Stimulated activated CD4-positive, alpha-beta T cell treated with anti-CD3 and anti-CD28 coated beads, TNF-alpha, amount 100 ng/mL, for 1 hour (primary cell): Measurements from ENCODE around the gene FARP1.

ENCODE experiments used
- DNase-seq, 3 donors: peaks; one replicate each; pipeline ENCODE4 v3.0.0-alpha.2; 2020; ENCODE audit warnings: low read depth in 3 of 3, low spot score in 1 of 3

The FARP1 gene, protein sequence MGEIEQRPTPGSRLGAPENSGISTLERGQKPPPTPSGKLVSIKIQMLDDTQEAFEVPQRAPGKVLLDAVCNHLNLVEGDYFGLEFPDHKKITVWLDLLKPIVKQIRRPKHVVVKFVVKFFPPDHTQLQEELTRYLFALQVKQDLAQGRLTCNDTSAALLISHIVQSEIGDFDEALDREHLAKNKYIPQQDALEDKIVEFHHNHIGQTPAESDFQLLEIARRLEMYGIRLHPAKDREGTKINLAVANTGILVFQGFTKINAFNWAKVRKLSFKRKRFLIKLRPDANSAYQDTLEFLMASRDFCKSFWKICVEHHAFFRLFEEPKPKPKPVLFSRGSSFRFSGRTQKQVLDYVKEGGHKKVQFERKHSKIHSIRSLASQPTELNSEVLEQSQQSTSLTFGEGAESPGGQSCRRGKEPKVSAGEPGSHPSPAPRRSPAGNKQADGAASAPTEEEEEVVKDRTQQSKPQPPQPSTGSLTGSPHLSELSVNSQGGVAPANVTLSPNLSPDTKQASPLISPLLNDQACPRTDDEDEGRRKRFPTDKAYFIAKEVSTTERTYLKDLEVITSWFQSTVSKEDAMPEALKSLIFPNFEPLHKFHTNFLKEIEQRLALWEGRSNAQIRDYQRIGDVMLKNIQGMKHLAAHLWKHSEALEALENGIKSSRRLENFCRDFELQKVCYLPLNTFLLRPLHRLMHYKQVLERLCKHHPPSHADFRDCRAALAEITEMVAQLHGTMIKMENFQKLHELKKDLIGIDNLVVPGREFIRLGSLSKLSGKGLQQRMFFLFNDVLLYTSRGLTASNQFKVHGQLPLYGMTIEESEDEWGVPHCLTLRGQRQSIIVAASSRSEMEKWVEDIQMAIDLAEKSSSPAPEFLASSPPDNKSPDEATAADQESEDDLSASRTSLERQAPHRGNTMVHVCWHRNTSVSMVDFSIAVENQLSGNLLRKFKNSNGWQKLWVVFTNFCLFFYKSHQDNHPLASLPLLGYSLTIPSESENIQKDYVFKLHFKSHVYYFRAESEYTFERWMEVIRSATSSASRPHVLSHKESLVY

DNA sequence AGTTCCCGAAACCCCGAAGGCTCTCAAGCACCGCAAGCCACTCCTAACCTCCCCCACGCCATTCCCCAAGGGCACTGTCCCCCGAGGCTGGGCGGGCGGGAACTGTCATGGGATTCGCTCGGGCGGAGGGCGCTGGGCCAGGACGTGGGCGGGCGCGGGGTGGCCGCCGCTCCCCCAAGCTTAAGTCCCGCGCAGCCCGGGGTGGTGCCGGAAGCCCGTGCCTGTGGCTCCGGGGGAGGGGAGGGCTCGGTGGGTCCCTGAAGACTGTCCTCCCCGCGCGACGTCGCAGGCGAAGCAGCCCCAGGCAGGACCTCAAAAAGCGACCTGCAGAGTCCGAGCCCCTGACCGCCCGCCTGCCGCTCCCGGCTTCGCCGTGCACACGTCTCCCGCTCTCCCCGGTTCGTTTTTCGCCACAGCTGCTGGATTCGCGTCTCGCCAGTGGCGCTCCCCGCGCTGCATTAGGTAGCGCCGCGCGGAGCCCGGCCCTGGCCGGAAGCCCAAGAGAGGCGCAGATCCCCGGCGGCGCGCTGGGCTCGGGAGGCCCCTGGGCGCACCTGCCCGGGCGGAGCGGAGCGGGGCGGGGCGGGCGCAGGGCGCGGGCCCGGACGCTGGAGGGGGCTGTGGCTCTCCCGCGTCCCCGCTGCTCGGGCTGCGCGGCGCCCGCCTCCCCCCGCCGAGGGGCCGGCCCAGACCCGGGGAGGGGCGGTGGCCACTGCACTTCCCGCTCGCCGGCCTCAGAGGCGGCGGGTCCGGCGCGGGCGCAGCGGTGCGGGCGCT is at the start of gene FARP1:
Gene FARP1, plus strand, starts transcription at position 715 of the 777 bp plus-strand sequence. CDS start 70,149 bp downstream, outside the sequence.
- no peak for DNase-seq

DNA sequence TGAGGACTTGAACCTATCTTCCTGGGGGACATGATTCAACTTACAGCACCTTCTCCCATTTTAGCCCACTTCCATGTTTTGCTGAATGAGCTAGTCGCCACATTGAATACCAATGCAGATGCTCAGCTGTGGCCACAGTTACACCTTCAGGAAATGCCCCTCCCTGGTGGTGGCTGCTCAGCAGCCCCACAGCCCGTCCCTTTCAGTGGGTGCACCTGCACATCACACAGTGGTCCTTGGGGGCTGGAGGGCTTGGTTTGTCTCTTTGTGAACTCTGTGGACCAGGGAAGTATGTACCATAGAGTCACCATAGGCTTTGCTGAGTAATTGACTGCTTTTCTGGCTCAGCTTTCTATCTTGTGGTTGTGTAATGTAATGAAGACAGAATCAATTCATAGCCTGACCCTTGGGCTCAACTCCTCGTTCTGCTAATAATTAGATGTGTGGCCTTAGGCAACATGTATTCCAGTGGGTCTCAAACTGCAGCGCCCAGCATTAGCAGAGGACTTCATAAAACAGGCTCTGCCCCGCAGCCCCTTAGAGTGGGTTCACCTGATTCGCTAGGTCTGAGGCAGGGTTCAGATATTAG is 48.1 kb upstream of the FARP1 start:
- DNase-seq = no peak

DNA sequence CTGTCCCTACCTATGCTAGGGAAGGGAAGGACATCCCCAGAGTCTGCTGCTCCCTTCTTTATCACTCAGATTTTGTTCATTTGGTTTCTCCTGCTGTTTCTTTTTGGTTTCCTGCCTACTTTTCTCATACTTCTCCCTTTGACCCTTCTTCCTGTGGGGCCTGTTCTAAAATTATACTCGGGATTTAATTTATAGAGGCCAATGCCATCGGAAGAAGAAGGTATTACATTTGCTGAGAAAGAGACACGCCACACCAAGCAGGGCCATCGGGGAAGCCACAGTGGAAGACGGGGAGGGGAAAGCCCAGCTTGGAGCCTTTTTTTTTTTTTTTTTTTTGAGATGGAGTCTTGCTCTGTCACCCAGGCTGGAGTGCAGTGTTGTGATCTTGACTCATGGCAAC is 46.8 kb upstream of the FARP1 start:
- no peak for DNase-seq

DNA sequence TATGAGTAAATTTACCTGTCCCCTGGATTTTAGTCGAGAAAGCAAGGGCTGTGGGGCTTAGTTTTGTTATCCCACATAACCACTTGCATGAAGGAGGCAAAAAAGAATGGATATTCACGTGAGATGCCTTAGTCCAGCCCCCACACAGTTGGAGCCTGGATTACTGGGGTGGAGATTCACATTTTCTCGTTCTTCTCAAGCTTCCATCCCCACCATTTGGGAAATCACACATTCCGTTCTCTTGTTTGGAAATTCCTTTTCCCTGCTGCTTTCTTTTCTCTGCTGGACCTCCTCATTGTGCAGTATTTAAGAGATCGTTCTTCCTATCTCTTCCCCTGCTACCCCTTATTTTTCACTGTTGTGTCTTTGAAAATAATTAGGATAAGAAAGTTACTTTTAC is 45.1 kb upstream of the FARP1 start:
- no peak for DNase-seq

DNA sequence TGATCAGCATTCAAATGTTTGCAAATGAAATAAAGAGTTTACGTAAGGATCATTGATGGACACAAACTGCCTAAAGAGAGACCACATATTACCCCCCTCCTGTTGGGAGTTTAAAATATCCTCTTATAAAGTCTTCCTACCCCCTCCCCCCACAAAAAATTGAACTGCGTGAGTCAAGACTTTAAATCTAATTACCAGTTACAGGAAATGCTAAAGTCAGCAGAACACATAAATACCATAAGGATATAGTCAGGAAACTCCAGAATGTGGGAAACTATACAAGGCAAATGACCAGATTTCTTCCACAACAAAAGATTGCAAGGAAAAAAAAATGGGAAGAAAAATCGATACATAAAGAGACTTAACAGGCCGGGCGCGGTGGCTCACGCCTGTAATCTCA is 44.4 kb upstream of the FARP1 start:
- DNase-seq = no peak

DNA sequence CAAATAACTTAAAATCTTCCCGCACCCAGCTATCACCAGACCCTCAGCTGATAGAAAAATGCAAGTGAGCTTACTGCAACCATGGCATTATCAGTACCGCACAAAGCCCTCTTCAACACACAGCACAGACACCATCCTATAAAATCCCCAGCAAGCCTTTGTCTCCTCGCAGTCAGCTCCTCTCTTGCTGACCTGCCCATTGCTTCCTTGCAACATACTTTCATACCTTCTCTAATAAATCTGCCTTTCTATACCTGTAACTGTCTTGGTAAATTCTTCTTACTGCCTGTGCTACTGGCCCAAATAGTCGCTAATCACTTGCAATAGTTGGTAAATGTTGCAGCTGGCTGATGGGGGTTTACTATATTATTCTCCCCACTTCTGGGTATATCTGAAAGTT is 43.3 kb upstream of the FARP1 start:
- no peak for DNase-seq

DNA sequence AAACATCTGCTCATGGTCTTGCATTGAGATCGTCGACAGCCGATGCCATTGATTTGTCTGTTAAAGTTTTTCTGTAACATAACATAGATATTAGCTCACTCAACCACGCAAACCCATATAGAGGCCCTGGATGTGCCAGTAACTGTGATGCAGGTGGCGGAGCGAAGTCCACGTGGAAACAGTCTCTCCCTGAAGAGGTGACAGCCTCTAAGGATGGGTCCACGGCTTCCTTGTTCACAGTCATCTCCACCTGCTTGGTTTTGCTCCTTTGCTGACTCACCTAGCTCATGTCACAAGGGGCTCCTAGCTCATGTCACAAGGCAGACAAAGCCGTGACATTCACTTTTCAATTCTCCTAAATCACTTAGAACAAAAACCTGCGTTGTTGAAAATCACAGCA is 42.4 kb upstream of the FARP1 start:
- DNase-seq = no peak

DNA sequence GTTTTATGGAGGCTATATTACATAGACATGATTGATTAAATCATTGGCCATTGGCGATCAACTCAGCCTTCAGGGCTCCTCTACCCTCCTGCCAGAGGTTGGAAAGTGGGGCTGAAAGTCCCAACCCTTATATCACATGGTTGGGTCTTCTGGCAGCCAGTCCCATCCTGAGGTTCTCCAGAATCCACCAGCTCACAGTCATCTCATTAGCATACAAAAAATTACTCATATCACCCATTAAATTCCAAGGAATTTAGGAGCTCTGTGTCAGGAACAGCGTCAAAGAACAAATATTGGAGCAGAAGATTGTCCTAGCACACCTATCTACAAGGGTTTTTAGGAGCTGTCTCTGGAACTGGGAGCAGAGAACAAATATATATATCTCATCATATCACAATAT is 39.4 kb upstream of the FARP1 start:
- DNase-seq = no peak

DNA sequence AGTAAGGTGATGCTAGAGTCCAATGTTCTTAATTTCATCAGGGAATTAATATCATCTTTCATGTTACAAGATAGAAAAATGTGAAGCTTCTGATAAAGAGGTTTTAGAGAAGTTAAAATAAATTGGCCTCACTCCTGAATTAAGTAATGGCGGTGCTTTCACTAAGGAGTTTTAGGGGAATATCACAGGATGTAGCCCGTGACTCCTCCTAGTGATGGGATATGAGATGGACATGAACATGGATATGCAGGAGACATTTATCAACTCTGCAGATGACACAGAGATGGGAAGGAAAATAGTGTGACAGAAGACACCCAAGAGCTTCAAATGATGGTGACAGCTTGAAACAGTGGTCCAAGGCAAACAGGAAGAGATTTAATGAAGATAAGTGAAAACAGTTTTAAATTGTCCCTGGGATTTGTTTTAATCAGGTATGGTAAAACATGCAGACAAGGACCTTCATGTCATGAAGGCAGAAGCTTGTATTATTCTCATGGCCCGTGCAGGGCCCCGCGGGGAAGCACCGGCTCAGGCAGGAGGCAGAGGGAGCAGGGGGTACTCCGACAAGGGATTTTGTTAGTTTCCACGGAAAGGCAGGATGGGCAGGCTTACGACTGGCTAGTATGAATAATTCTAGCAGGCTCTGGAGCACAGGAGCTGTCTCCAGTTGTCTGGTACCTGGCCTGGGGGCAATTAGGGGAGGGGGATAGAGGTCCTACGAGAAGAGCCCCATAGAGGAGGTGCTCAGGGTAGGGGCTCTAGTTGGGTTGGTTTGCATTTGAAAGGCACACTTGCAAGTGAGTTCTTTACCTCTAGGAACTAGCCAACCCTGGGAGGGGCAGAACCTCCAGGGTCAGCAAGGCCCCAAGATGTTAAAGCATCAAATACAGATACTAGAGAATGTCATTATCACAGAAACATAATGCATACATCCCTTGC is 38.7 kb upstream of the FARP1 start:
- no peak for DNase-seq

DNA sequence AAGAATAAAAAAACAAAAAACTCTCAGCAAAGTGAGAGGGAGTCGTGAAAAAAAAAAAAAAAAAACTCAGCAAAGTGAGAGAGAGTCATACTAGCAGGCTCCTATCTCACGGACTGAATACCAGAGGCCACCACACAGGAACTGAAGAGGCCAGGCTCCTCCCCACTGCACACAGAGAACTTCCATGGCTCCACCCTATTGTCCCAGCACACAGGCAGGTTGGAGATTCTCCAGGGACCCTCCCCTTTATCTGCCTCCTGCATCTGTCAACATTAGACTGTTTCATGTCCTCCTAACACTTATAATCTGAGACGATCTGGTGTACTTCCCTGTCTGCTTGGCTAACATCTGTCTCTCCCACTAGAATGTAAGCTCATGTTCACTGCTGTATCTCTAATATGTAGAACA is 37.0 kb upstream of the FARP1 start:
- DNase-seq = no peak

DNA sequence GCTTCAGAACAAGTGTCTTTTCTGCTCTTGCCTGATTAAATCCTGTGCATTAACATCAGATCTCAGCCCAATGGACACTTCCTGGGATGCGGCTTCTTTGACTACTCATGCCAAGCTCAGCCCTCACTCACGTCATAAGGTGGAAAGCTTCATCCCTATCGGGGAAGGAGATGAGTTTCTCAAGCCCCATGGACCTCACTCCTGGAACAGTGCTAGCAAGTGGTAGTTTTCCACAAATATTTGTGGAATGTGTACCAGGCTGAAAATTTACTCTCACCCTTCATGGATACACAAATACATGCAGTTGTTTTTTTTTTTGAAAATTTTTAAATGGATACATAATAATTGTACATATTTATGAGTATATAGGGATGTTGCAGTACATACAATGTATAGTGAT is 34.6 kb upstream of the FARP1 start:
- no peak for DNase-seq

DNA sequence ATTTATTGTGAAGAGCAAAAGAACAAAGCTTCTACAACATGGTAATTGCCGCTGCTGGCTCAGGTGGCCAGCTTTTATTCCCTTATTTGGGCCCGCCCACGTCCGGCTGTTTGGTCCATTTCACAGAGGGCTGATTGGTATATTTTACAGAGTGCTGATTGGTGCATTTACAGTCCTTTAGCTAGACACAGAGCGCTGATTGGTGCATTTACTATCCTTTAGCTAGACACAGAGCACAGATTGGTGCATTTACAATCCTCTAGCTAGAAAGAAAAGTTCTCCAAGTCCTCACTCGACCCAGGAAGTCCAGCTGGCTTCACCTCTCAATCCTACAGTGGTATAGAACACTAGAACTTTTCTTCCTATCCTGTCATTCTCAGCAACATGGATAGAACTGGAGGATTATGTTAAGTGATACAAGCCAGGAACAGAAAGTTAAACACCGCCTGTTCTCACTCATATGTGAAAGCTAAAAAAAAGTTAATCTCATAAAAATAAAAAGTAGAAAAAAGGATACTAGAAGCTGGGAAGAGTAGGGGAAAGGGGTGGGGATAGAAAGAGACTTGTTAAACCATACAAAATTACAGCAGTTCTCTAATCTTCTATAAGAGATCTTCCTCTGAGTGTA is 33.6 kb upstream of the FARP1 start:
- DNase-seq = no peak

DNA sequence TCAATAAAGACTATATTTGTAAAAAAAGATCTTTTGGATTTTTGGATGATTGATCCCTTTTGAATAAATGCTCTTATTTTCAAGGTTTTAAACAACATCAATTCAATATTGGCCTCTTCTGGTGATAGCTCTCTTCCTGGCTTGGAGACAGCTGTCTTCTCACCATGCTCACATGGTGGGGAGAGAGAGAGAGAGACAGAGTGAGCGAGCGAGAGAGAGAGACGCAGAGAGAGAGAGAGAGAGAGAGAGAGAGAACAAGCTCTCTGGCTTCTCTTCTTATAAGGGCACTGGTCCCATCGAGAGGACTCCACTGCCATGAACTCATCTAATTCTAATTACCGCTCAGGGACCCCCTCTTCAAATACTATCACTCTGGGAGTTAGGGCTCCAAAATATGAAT is 32.1 kb upstream of the FARP1 start:
- no peak for DNase-seq

DNA sequence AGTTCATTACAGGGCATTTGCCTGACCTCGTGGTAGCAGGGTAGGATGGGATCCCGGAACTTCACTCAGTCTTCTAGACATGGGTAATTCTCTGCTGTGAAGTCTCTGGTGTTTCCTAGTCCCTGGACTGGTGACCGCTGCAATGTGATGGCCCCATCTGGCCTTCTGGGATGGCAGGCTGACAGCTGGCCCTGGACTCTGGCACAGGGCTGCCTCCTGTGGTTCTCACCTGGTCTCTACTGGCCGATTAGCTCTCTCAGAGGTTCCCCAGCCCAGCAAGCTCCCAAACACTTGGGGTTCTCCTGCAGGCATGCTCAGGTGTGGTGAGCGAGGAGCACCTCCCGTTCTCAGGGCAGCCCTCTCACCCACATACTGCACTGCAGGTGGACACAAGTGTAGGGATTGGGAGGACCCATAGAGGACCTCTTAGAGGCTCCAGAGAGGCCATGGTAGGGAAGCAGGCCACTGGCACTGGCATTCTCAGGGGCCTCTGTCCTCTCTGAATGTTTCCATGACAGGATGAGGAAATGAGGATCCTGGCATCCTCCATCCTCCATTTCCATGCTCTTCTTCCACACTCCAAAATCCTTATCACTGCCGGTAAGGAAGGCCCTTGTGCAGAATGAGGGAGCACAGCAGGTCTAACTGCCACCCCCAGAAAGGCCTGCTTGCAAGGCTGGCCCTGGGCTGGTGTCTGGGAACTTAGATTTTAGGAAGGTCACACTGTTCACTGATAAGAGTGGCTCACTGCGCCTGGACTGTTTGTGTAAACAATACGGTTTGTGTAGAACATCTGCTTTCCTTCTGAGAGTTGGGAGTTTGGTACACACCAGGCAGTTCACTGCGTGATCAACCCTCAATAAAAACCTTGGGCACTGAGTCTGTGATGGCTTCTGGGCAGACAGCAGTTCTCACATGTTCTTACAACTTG is 31.5 kb upstream of the FARP1 start:
- DNase-seq = no peak

DNA sequence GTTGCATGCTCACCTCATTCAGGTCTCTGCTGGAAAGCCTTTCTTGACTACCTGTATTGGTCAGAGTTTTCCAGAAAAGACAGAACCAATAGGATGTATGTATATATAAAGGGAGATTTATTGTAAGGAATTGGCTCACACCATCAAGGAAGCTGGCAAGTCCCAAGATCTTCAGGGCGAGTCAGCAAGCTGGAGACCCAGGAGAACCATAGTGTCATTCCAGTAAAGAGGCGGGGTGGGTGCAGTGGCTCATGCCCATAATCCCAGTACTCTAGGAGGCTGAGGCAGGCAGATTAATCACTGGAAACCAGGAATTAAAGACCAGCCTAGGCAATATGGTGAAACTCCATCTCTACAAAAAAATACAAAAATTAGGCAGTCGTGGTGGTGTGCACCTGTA is 30.4 kb upstream of the FARP1 start:
- no peak for DNase-seq

DNA sequence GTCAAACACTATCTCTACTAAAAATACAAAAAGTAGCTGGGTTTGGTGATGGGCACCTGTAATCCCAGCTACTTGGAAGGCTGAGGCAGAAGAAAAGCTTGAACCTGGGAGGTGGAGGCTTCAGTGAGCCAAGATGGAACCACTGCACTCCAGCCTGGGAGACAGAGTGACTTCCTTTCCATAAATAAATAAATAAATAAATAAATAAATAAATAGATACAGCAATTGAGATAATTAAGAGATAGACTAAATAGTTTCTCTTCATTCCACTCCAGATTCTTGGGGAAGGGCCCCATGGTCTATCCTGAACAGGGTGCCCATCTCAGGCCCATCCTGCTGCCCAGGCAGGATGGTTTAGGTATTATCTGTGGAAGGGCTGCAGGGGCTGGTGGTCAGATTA is 24.0 kb upstream of the FARP1 start:
- no peak for DNase-seq

DNA sequence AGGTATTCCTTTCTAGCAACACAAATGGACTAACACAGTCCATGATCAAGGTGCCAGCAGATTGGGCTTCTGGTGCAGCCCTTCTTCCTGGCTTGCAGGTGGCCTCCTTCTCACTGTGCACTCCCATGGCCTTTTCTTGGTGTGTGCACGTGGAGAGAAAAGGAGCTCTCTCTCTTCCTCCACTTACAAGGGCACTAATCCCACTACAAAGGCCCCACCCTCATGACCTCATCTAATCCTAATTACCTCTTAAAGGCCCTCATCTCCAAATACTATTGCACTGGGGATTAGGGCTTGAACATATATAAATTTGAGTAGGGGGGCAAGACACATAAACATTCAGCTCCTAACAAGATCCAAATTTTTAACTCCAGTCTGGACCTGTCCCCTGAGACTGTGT is 19.7 kb upstream of the FARP1 start:
- DNase-seq = no peak

DNA sequence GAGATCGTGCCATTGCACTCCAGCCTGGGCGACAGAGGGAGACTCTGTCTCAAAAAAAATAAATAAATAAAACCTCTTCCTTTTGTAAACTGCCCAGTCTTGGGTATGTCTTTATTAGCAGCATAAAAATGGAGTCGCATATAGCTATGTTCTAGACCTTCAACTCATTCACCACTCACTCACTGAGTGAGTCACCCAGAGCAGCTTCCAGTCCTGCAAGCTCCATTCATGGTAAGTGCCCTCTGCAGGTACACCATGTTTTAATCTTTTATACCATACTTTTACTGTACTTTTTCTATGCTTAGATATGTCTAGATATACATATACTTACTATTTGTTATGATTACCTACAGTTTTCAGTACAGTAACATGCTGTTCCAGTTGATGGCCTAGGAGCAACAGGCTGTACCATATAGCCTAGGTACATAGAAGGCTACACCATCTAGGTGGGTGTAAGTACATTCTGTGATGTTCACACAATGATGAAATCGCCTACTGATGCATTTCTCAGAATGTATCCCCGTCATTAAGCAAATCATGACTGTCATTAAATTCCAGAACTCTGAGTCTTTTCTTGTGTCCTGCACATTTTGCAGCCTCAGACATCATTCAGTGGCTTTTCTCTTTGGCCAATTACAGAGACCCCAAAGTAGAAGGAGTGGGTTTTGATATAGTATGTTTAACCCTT is 13.7 kb upstream of the FARP1 start:
- DNase-seq = no peak
